Activated naive CD4-positive, alpha-beta T cell treated with anti-CD3 and anti-CD28 coated beads, Interleukin-2, amount 50 U/mL, for 24 hours (primary cell): ENCODE data around the gene SNRPD3.
"Not testable (repeated sequence)": the region's sequence is repeated elsewhere in the genome, so short reads cannot be mapped to it uniquely, and the experiment has no call there.

Source experiments
- H3K27ac Mint-ChIP-seq: one replicate; pipeline ENCODE4 v1.8.0; 2021; ENCODE audit warnings: mild to moderate bottlenecking, mixed read lengths
- H3K27me3 Mint-ChIP-seq: one replicate; pipeline ENCODE4 v1.8.0; 2021; ENCODE audit warnings: mixed read lengths
- H3K36me3 Mint-ChIP-seq: one replicate; pipeline ENCODE4 v1.8.0; 2021; ENCODE audit warnings: mixed read lengths
- H3K4me1 Mint-ChIP-seq: one replicate; pipeline ENCODE4 v1.8.0; 2021; ENCODE audit warnings: mixed read lengths
- H3K4me3 Mint-ChIP-seq: one replicate; pipeline ENCODE4 v1.8.0; 2021; ENCODE audit warnings: mild to moderate bottlenecking, mixed read lengths
- H3K9me3 Mint-ChIP-seq: one replicate; pipeline ENCODE4 v1.8.0; 2021; ENCODE audit warnings: mixed read lengths

Gene SNRPD3

DNA sequence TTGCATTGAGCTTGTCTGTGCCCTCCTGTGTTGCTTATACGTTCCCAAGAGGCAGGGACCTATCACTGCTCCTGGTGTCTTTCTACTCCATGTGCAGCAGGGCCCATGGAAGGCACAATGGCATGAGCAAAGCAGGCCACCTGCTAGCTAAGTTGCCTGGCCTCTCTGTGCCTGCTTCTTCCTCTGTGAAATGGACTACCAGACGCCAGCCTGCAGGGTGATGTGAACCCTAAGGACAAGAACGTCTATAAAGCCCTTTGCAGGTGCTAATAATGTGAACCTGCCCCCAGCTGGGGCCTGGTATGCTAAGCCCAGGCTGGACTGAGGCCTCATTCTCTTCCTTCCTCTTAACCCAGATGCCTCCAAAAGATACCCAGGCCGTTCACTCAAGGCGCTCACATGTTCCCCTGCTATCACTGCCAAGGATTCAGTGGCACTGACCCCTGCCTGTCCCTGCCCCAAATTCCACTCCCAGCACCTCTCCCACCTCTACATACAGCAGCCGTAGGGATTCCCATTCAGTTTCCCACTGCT, 4.8 kb upstream of the SNRPD3 start:
- Mint-ChIP-seq H3K4me3 (no peak overlapping the region), H3K4me1 (peaks cover 29% of the 10 kb centered on the region), H3K36me3 (peaks cover 8% of the 10 kb centered on the region), H3K9me3 (no peaks in the 10 kb centered on the region), H3K27ac (peak overlapping the region; percentile 46), H3K27me3 (no peaks in the 10 kb centered on the region)

DNA sequence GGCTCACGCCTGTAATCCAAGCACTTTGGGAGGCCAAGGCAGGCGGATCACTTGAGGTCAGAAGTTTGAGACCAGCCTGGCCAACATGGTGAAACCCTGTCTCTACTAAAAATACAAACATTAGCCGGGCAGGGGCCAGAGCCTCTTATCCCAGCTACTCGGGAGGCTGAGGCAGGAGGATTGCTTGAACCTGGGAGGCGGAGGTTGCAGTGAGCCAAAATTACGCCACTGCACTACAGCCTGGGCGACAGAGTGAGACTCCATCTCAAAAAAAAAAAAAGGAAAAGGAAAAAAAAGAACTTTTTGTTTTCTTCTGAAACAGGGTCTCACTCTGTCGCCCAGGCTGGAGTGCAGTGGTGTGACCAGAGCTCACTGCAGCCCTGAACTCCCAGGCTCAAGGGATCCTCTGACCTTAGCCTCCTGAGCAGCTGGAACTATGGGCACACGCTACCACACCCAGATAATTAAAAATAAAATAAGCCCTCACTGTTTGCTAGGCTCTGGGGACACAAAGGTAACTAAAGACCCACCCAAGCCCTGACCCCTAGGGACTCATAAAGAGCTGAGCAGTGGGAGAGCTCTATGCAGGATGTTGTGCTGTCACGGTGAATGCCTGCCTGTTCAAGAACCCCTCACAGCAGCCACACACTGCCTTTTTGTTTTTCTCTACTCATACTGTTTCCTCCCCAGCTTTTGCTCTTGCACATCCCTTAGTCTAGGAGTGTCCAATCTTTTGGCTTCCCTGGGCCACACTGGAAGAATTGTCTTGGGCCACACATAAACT, 3.1 kb upstream of the SNRPD3 start:
- Mint-ChIP-seq H3K4me1 (peaks cover 40% of the 10 kb centered on the region), H3K27ac (peak overlapping the region; percentile 66), H3K4me3 (peak overlapping the region; percentile 99), H3K36me3 (peaks cover 12% of the 10 kb centered on the region)
- H3K27me3 Mint-ChIP-seq, H3K9me3 Mint-ChIP-seq: not testable (repeated sequence)

DNA sequence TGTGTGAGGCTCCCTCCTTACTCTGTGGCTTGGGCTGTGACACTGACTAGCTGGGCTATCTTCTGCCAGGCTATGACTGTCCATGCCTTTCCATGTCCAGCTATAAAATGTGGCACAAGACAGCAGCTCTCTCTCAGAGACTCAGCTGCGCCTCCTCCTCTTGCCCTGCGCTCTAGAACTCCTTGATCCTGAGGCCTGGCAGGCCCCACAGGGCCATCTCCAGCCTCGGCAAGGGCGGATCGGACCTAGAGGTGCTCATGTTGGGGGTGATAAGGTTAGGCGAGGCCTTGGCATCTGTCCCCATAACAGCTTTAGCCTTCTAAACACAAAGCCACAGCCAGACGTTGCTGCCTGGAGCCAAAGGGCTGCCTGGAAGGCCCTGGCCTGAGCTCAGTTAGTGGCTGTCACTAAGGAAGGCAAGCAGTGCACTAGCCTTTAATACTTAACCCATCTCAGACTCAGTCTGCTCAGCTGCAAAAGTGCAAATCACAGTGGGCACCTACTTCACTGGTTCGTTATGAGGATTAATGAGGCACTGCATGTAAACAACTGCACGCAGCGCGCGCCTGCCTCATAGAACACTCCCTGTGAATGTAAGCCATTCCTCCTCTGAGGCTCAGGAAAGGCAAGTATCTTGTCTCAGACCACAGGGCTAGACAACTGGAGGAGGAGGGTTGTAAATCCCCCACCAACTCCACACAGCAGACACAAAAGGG, 2.0 kb upstream of the SNRPD3 start:
- peaks cover 51% of the 10 kb centered on the region for H3K4me1 Mint-ChIP-seq
- H3K9me3 Mint-ChIP-seq = no peaks in the 10 kb centered on the region
- H3K27me3 Mint-ChIP-seq = no peaks in the 10 kb centered on the region
- H3K36me3 Mint-ChIP-seq = peaks cover 16% of the 10 kb centered on the region
- peak overlapping the region; percentile 97 for H3K27ac Mint-ChIP-seq
- peak overlapping the region; percentile 99 for H3K4me3 Mint-ChIP-seq

DNA sequence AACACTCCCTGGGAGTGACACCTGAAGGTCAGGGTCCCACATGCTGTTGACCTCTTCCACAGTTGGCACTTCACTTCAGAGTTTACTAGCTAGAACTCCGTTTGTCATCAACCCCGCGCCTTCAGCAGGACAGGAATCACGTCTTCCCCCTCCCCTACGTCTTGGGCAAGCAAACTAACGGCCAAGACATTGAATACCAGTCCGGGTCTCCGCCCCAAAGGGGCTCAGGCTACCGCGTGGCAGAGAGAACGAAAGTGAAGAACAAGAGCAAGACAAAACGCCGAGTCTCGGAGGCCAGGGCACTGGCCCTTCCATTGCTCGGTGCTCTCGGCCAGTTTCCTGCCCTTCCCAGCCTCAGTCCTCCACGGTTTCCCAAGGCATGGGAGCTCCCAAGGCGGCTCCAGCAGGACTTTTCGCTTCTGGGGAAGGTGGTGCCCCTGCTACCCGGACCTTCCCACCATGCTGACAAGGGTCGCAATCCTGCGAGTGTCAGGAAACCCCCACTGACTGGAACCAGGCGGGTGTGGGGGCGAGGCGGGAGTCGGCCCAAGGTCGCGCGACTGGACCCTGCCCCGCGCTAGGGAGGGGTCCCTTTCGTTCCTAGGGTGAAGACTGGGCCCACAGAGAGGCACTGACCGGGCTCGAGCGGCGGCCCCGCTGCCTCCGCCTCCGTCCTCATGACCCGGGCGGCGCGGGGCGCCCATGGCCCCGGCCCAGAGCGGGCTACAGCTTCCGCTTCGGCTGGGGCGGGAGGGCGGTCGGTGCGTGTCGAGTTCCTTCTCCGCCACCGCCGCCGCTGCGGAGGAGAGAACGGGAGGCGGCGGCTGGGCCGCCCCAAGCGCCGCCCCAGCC, 1.3 kb upstream of the SNRPD3 start, which contains the start of gene GUCD1:
Gene GUCD1, minus strand, starts transcription at position 826 of the 852 bp plus-strand sequence. Its CDS starts 147 bp downstream, at position 679.
- Mint-ChIP-seq H3K27me3 (no peaks in the 10 kb centered on the region), H3K9me3 (no peaks in the 10 kb centered on the region), H3K4me1 (peaks cover 58% of the 10 kb centered on the region), H3K36me3 (peaks cover 16% of the 10 kb centered on the region), H3K4me3 (peak within 1 kb of the TSS; percentile 99), H3K27ac (peak within 1 kb of the TSS; percentile 99)

DNA sequence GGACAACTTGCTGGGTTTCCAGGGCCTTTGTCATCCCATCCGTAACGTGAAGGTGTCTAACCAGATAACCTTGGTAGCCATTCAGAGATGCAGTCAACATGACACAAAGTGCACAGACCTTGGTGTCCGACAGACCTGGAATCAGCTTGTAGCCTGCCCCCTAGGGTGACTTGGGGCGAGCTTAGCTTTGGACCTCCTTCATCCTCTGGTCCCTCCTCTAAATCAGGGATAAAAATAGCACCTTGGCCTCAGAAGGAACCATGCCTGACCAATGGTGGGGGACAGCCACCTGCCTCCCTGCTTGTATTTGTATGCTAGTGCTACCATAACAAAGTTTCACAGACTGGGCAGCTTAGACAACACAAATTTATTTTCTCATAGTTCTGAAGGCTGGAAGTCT, 3.7 kb downstream of the SNRPD3 start:
- Mint-ChIP-seq H3K4me1 (peaks cover 66% of the 10 kb centered on the region), H3K27ac (no peak overlapping the region), H3K36me3 (peaks cover 22% of the 10 kb centered on the region), H3K9me3 (no peaks in the 10 kb centered on the region), H3K4me3 (peak overlapping the region; percentile 51), H3K27me3 (no peaks in the 10 kb centered on the region)

DNA sequence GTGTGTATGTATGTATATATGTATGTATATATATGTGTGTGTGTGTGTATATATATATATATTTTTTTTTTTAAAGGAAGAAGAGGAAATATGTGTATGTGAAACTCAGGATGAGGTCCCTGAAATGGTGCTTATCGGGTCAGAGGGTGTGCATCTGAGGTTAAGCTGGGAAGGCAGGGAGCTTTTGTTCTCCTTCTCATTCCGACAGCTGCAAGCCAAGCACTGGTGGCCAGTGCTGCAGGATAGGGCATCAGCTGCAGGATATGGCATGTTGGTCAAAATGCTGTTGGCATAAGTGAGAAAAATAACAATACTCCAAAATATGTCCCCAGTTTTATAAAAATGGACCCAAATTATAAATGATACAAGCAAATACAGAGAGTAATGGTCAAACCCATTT, 7.4 kb downstream of the SNRPD3 start:
- Mint-ChIP-seq H3K27me3 (no peaks in the 10 kb centered on the region), H3K36me3 (peaks cover 10% of the 10 kb centered on the region), H3K27ac (no peak overlapping the region), H3K4me1 (peaks cover 65% of the 10 kb centered on the region), H3K9me3 (no peaks in the 10 kb centered on the region), H3K4me3 (no peak overlapping the region)

DNA sequence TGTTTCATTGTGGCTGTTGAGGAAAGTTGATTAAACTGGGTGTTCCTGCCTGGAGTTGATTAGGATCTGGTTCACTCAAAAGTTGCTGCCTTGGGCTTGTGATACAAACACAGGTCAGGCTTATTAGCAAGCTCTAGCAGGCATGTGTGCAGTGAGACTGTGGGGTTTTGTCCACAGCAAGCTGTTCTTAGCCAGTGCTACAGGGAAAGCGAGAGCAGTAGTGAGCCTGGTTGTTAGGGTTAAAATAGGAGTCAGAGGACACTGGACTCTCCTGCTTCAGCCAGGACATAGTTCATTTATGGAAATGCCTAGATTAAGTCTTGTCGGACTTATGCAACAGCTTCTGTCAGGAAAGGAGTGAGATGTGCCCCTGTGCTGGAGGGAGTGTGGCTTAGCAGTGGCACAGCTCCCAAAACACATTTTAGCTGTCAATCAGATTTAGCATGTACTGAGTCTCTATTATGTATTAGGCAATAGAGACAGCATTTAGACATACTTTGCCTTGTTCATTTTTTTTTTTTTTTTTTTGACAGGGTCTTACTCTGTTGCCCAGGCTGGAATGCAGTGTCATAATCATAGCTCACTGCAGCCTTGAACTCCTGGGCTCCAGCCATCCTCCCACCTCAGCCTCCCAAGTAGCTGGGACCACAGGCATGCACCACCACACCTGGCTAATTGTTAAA, 8.7 kb downstream of the SNRPD3 start:
- no peaks in the 10 kb centered on the region for H3K9me3 Mint-ChIP-seq
- peak overlapping the region; percentile 77 for H3K27ac Mint-ChIP-seq
- peak overlapping the region; percentile 30 for H3K4me3 Mint-ChIP-seq
- H3K4me1 Mint-ChIP-seq = peaks cover 53% of the 10 kb centered on the region
- no peaks in the 10 kb centered on the region for H3K27me3 Mint-ChIP-seq
- peaks cover 6% of the 10 kb centered on the region for H3K36me3 Mint-ChIP-seq

DNA sequence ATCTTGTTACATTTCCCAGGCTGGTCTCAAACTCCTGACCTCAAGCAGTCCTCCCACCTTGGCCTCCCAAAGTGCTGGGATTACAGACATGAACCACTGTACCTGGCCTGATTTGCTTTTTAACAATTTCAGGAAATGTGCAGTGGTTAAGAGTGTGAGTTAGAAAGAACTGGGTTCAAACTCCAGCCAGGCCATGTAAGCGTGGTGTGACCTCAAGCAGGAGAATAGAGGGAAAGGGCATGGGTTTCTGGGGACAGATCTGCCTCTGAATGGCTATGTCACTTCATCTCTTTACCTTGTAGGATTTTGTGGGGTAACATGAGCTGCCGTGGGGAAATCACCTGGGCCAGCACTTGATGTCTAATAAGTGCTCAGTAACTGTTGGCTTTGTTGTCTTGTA, 9.3 kb downstream of the SNRPD3 start:
- Mint-ChIP-seq H3K4me1 (peaks cover 48% of the 10 kb centered on the region), H3K27me3 (no peaks in the 10 kb centered on the region), H3K4me3 (no peak overlapping the region), H3K27ac (no peak overlapping the region), H3K36me3 (peaks cover 8% of the 10 kb centered on the region), H3K9me3 (no peaks in the 10 kb centered on the region)

DNA sequence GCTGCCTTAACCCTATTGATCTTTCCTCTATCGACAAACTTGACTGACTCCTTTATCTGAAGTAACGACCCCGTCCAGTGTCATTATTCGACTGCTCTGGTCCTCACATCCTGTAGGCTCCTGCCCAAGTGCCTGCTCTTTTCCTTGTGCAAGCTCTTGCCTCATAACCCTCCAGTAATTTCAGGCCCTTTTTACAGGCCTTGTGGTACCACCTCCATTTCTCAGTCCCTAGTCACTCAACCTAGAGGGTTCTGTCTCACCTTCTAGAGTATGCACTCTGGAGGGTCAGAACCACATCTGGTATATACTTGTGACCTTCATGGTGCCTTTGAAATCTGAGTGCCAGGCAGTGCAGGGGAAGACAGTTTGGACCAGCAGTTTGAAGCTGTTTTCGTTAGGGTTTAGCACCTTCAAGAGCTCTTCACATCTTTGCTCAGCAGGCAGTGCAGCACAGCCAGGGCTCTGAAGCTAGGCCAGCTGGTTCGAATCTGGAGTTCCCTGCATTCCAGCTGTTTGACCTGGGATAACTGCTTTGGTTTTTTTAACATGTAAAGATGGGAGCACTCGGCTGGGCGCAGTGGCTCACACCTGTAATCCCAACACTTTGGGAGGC, 11.2 kb downstream of the SNRPD3 start:
- H3K4me1 Mint-ChIP-seq = peaks cover 37% of the 10 kb centered on the region
- no peak overlapping the region for H3K27ac Mint-ChIP-seq
- no peak overlapping the region for H3K4me3 Mint-ChIP-seq
- no peaks in the 10 kb centered on the region for H3K9me3 Mint-ChIP-seq
- H3K36me3 Mint-ChIP-seq = peaks cover 15% of the 10 kb centered on the region
- no peaks in the 10 kb centered on the region for H3K27me3 Mint-ChIP-seq

DNA sequence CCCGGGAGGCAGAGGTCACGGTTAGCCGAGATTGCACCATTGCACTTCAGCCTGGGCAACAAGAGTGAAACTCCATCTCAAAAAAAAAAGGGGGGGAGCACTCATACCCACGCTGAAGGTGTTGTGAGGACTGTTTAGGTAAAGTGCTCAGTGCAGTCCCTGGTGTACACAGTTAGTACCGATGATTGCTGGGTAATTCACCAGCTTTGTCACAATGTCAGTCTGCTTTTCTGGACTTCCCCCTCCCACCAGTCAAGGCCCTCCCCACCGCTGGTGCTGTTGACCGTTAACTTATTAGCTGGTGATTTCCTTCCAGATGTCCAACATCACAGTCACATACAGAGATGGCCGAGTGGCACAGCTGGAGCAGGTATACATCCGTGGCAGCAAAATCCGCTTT, 11.9 kb downstream of the SNRPD3 start:
- peaks cover 13% of the 10 kb centered on the region for H3K36me3 Mint-ChIP-seq
- no peak overlapping the region for H3K4me3 Mint-ChIP-seq
- H3K9me3 Mint-ChIP-seq = no peaks in the 10 kb centered on the region
- no peaks in the 10 kb centered on the region for H3K27me3 Mint-ChIP-seq
- peaks cover 33% of the 10 kb centered on the region for H3K4me1 Mint-ChIP-seq
- no peak overlapping the region for H3K27ac Mint-ChIP-seq

DNA sequence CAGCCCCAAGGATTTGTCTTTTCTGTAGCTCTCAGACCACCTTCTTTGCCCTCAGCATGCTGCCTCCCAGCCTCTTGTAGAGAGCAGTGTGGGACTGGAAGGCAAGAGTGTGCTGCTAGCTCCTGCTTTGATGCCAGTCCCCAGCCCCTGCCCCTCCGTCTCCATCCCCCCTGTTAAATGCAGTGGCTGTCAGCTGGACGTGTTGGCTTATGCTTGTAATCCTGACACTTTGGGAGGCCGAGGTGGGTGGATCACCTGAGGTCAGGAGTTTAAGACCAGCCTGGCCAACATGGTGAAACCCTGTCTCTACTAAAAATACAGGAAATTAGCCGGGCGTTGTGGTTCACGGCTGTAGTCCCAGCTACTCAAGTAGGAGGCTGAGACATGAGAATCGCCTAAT, 15.5 kb downstream of the SNRPD3 start:
- Mint-ChIP-seq H3K27me3 (no peaks in the 10 kb centered on the region), H3K27ac (no peak overlapping the region), H3K4me1 (peaks cover 10% of the 10 kb centered on the region), H3K9me3 (no peaks in the 10 kb centered on the region), H3K4me3 (no peak overlapping the region), H3K36me3 (peaks cover 15% of the 10 kb centered on the region)

DNA sequence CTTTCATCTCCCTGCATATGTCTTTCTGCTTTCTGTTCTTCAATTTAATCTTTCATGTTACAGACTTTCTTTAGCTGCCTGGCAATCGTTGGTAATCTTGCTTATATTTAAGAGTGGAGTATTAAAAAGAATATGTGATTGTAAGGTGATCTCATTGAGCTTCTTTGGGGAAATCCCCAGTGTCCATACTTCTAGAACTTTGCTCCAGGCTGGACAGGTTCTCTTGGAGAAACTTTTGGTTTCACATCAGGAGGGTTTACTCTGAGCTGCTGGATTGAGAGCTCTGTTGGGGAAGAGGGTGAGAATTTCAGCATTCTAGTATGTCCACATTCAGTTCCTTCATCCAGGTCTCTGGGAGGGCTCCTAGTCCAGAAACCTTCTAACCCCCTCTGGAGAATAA, 21.0 kb downstream of the SNRPD3 start:
- no peaks in the 10 kb centered on the region for H3K27me3 Mint-ChIP-seq
- H3K4me1 Mint-ChIP-seq = peaks cover 8% of the 10 kb centered on the region
- no peaks in the 10 kb centered on the region for H3K9me3 Mint-ChIP-seq
- no peak overlapping the region for H3K4me3 Mint-ChIP-seq
- H3K27ac Mint-ChIP-seq = peak overlapping the region; percentile 43
- peaks cover 9% of the 10 kb centered on the region for H3K36me3 Mint-ChIP-seq

DNA sequence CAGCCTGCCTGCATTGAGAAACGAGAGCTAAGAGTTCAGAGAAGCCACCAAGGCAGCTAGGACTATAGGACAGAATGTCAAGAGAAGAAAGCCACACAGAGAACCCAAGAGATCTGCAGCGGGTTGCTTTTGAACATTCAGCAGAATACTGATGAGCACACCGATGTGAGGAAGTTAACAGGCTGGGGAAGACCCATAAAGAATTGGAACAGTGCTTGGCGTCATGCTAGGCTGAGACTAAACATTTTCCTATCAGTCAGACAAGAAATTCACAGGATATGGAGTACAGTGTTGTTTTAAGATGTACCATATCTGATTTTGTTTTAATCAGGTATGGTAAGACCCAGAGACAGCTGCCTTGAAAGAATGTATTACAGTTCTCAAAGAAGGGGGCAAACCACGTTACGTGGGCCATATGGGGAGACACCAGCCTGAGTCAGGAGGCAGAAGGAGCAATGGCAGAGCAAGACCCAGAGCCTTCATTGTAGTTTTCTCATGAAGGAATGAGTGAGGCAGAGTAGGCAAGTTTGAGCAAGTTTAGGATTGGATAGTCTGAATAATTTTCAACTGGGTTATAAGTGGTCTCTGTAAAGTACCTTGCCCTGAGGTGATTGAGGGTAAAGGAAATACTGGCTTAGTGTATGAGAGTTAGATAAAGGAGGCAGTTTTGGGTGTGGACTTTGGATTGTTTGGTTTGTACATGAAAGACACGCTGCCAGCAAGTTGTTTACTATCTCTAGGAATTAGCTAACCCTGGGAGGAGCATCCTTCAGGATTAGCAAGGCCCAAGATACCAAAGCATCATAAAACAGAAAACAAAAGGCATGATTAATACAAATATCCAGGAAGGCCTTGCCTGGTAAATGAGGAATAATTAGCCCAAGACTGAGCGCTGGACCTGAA, 22.8 kb downstream of the SNRPD3 start:
- no peaks in the 10 kb centered on the region for H3K9me3 Mint-ChIP-seq
- peaks cover 2% of the 10 kb centered on the region for H3K36me3 Mint-ChIP-seq
- peaks cover 8% of the 10 kb centered on the region for H3K4me1 Mint-ChIP-seq
- H3K4me3 Mint-ChIP-seq = no peak overlapping the region
- no peaks in the 10 kb centered on the region for H3K27me3 Mint-ChIP-seq
- peak overlapping the region; percentile 18 for H3K27ac Mint-ChIP-seq

DNA sequence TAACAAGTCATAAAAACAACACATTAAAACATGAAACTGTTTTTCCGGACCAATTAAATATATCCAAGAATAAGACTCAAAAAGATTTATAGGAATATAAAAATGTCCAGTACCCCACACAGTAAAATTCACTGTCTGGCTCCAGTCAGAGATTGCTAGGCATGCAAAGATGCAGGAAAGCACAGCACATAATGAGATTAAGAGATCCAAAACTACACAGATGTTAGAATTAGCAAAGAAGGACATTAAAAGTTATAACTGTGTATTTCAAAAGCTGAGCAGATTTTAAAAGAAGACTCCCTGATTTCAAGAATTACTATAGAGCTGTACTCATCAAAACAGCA, 23.4 kb downstream of the SNRPD3 start:
- no peak overlapping the region for H3K27ac Mint-ChIP-seq
- no peak overlapping the region for H3K4me3 Mint-ChIP-seq
- no peaks in the 10 kb centered on the region for H3K9me3 Mint-ChIP-seq

More for the DNA sequence above, 23.4 kb downstream of the SNRPD3 start:
- Mint-ChIP-seq H3K4me1 (peaks cover 8% of the 10 kb centered on the region), H3K27me3 (no peaks in the 10 kb centered on the region), H3K36me3 (peaks cover 2% of the 10 kb centered on the region)
